ENCODE results near the gene NKAIN1. TPM values are rescaled to one million over a fixed set of nuclear protein-coding genes. Genes with fewer than 3 reads are reported as not detected.
"Not testable (repeated sequence)": the region's sequence is repeated elsewhere in the genome, so short reads cannot be mapped to it uniquely, and the experiment has no call there.

NKAIN1 gene
- polyA plus RNA-seq, 1 donor: 2.7 TPM

- Histone ChIP-seq H3K4me1 (ENCODE audit: control insufficient read depth, insufficient read depth, low read length) (peaks cover 2% of the 10 kb centered on the region), H3K9me3 (ENCODE audit: control insufficient read depth, low read depth, low read length) (no peaks in the 10 kb centered on the region), H3K27me3 (ENCODE audit: control insufficient read depth, insufficient read depth, low read length) (no peaks in the 10 kb centered on the region), H3K36me3 (ENCODE audit: control insufficient read depth, insufficient read depth, low read length) (no peaks in the 10 kb centered on the region), H3K27ac (ENCODE audit: low read length) (no peak overlapping the region), H3K4me3 (ENCODE audit: low read length) (no peak overlapping the region)
- peak; percentile 41 to 75 for DNase-seq
- WGBS (ENCODE audit: insufficient coverage, low lambda C conversion rate): no CpG with 5 or more reads among the region's 4 CpGs
Measured at GRCh38 chr1:31142406-31142805, 97.3 kb downstream of the NKAIN1 start.

DNA sequence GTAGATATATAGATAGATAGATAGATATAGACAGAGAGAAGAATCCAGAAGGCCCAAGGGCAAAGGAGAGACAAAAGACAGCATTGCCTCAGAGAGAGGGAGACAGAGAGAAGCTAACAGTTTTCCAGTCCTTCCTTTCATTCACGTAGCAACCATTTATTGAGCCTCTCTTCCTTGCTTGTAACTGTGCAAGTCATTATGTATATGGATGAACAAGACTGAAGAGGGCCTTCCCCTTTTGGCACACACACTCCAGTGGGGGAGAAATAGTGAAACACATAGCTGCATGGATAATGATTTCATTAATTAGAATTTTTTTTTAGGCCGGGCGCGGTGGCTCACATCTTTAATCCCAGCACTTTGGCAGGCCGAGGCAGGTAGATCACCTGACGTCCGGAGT is 99.4 kb downstream of the NKAIN1 start:
- no peaks in the 10 kb centered on the region for H3K36me3 ChIP-seq (ENCODE audit: control insufficient read depth, insufficient read depth, low read length)
- H3K9me3 ChIP-seq (ENCODE audit: control insufficient read depth, low read depth, low read length): peaks cover 5% of the 10 kb centered on the region
- no peaks in the 10 kb centered on the region for H3K27me3 ChIP-seq (ENCODE audit: control insufficient read depth, insufficient read depth, low read length)
- peaks cover 2% of the 10 kb centered on the region for H3K4me1 ChIP-seq (ENCODE audit: control insufficient read depth, insufficient read depth, low read length)
- H3K4me3 ChIP-seq (ENCODE audit: low read length): no peak overlapping the region
- DNase-seq: no peak
- 100% methylated on average over 3 of the region's 7 CpGs for WGBS (ENCODE audit: insufficient coverage, low lambda C conversion rate)
- H3K27ac ChIP-seq (ENCODE audit: low read length): no peak overlapping the region

- H3K27me3 ChIP-seq (ENCODE audit: control insufficient read depth, insufficient read depth, low read length); DNase-seq; H3K4me1 ChIP-seq (ENCODE audit: control insufficient read depth, insufficient read depth, low read length); H3K36me3 ChIP-seq (ENCODE audit: control insufficient read depth, insufficient read depth, low read length); H3K4me3 ChIP-seq (ENCODE audit: low read length); H3K27ac ChIP-seq (ENCODE audit: low read length); H3K9me3 ChIP-seq (ENCODE audit: control insufficient read depth, low read depth, low read length): not testable (repeated sequence)
- WGBS (ENCODE audit: insufficient coverage, low lambda C conversion rate): no CpG with 5 or more reads among the region's 12 CpGs
Measured at GRCh38 chr1:31138797-31139521, 100.7 kb downstream of the NKAIN1 start.

DNA sequence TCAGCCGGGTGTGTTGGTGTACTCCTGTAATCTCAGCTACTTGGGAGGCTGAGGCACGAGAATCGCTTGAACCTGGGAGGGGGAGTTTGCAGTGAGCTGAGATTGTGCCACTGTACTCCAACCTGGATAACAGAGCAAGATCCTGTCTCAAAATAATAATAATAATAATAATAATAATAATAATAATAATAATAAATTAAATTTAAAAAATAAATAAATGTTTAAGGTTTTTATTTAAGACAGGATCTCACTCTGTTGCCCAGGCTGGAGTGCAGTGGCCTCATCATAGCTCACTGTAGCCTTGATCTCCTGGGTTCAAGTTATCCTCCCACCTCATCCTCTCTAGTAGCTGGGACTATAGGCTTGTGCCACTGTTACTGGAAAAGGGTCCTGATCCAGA is 101.8 kb downstream of the NKAIN1 start:
- not testable (repeated sequence) for H3K27ac ChIP-seq (ENCODE audit: low read length); DNase-seq; H3K4me1 ChIP-seq (ENCODE audit: control insufficient read depth, insufficient read depth, low read length); H3K9me3 ChIP-seq (ENCODE audit: control insufficient read depth, low read depth, low read length); H3K4me3 ChIP-seq (ENCODE audit: low read length); H3K36me3 ChIP-seq (ENCODE audit: control insufficient read depth, insufficient read depth, low read length); H3K27me3 ChIP-seq (ENCODE audit: control insufficient read depth, insufficient read depth, low read length)
- no CpG with 5 or more reads among the region's 3 CpGs for WGBS (ENCODE audit: insufficient coverage, low lambda C conversion rate)

DNA sequence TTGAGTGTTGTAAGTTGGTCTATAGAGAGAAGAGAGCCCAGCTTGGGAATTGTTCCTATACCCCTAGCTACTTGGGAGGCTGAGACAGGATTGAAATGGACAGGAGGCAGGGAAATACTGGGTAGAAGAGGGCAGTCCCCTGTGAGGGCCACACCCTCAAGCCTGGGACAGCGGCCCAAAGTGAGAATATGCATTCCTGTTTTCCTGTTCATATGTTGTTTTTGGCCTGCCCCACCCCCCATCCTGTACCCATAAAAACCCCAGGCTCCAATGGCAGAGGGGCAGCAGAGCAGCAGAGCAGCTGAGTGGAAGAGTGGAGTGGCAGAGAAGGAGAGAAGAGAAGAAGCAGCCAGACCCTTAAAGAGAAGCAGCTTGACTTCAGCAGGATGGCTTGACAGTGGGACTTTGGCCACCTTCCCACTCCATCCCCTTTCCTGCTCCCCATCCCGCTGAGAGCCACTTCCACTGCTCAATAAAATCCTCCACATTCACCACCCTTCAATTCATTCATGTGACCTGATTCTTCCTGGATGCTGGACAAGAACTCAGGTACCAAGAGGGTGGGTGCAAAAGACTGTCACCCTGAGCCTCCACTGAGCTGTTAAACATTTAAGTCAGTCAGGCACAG is 103.6 kb downstream of the NKAIN1 start:
- Histone ChIP-seq H3K27ac (ENCODE audit: low read length) (no peak overlapping the region), H3K9me3 (ENCODE audit: control insufficient read depth, low read depth, low read length) (peaks cover 5% of the 10 kb centered on the region), H3K27me3 (ENCODE audit: control insufficient read depth, insufficient read depth, low read length) (no peaks in the 10 kb centered on the region), H3K4me3 (ENCODE audit: low read length) (no peak overlapping the region), H3K4me1 (ENCODE audit: control insufficient read depth, insufficient read depth, low read length) (no peaks in the 10 kb centered on the region), H3K36me3 (ENCODE audit: control insufficient read depth, insufficient read depth, low read length) (no peaks in the 10 kb centered on the region)
- DNase-seq: no peak
- WGBS (ENCODE audit: insufficient coverage, low lambda C conversion rate): no CpG with 5 or more reads among the region's 2 CpGs

- no peak for DNase-seq
- Histone ChIP-seq H3K27ac (ENCODE audit: low read length) (no peak overlapping the region), H3K9me3 (ENCODE audit: control insufficient read depth, low read depth, low read length) (peaks cover 5% of the 10 kb centered on the region), H3K36me3 (ENCODE audit: control insufficient read depth, insufficient read depth, low read length) (no peaks in the 10 kb centered on the region), H3K4me3 (ENCODE audit: low read length) (no peak overlapping the region), H3K27me3 (ENCODE audit: control insufficient read depth, insufficient read depth, low read length) (no peaks in the 10 kb centered on the region), H3K4me1 (ENCODE audit: control insufficient read depth, insufficient read depth, low read length) (no peaks in the 10 kb centered on the region)
- WGBS (ENCODE audit: insufficient coverage, low lambda C conversion rate): 83% methylated on average over 3 of the region's 7 CpGs
Measured at GRCh38 chr1:31133368-31133767, 106.3 kb downstream of the NKAIN1 start.

Other genes with a start within 250 kb of the NKAIN1 start
- gene PUM1, start 174.2 kb downstream of the NKAIN1 start, polyA plus RNA-seq: 71.9 TPM
- gene SNRNP40, start 56.9 kb upstream of the NKAIN1 start, polyA plus RNA-seq: 45.9 TPM
- gene ZCCHC17, start 57.1 kb upstream of the NKAIN1 start, polyA plus RNA-seq: 28.5 TPM
- gene FABP3, start 133.2 kb upstream of the NKAIN1 start, polyA plus RNA-seq: 31.8 TPM
- 65.3 TPM for gene SERINC2, start 173.3 kb upstream of the NKAIN1 start, polyA plus RNA-seq